HG02763 (cell line): Measurements from ENCODE around the gene TAF11L6.
"Not testable (repeated sequence)": the region's sequence is repeated elsewhere in the genome, so short reads cannot be mapped to it uniquely, and the experiment has no call there.

Experiments
- ATAC-seq: cut with Tn5 transposase; IDR thresholded peaks from one replicate; pipeline ENCODE4 v1.9.1; 2021; ENCODE audit warnings: mild to moderate bottlenecking, moderate library complexity; ENCODE audit not compliant: unreplicated experiment

The TAF11L6 gene

GRCh38 chr5:17528369-17528768 lies at the start of gene TAF11L6:
TSS of gene TAF11L6 (plus strand) at chr5:17528669.
- not testable (repeated sequence) for ATAC-seq

DNA sequence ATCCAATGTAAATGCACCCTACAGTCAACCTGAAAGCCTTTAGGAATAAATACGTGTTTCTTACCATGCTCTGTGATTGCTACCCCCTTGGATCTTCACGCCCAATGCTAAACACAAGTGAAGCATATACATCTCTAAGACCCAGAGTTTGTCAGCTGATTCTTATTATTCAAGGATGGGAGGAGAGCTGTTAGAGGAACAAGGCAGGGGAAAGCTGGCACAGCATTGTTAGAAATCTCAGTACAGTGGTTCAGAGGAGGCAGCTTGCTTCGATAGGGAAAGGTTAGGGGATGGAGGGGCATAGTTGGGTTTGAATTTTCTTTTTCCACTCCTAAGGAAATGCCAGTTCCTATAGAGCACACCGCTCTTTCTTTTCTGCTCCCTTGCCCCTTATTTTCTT lies 47.1 kb upstream of the TAF11L6 start:
- ATAC-seq, result no peak

DNA sequence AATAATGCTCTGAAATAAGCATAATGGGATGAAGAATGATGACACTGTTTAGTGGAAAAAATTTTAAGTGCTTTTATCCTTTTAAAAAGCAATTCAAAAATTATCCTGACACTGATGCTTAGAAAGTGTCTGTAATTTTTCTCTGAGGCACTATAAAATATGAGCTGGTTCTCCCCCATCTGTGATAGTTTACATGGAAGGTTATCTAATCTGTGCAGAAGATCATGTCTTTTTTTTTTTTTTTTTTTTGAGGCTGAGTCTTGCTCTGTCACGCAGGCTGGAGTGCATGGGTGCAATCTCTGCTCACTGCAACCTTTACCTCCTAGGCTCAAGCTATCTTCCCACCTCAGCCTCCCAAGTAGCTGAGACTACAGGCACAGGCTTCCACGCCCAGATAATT lies 45.7 kb upstream of the TAF11L6 start:
- no peak for ATAC-seq

DNA sequence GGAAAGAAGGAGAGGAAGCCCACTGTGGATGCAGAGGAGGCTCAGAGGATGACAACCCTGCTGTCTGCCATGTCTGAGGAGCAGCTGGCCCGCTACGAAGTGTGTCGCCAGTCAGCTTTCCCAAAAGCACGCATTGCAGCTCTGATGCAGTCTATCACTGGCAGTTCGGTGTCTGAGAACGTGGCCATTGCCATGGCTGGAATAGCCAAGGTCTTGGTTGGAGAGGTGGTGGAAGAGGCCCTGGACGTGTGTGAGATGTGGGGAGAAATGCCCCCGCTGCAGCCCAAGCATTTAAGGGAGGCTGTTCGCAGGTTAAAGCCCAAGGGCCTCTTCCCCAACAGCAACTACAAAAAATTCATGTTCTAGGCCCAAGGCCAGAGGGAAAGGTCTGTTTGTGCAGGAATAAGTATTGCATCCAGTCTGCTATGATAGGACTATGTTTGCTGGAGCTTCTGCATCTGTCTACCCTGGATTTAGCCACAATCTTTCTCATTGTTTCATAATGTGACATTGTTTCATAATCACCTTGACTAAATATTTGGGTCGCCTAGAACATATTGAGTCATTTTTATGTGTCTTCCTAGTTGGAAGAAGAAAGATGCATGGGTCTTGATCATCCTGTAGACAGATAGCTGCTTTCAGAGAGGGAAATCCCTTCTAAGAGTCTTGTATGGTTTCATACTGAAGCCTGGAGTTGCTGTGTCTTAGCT lies 41.9 kb upstream of the TAF11L6 start:
- not testable (repeated sequence) for ATAC-seq

DNA sequence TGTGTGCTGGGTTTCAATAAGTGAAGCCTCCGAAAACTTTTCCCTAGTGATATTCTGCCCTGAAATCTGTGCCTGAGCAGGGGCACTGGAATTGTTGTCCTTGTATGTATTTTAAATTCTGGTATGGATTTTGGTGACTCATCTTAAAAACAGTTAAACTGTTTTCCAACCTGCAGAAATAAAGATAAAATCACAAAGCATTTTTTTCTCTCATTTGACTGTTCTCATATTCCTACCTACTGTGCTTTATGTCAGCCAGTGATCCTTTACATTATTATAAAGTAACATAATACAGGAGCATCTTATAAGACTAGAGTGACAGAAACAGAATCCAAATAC lies 41.3 kb upstream of the TAF11L6 start:
- ATAC-seq, result no peak

GRCh38 chr5:17491257-17491656 lies 37.2 kb upstream of the TAF11L6 start:
- ATAC-seq, result not testable (repeated sequence)

DNA sequence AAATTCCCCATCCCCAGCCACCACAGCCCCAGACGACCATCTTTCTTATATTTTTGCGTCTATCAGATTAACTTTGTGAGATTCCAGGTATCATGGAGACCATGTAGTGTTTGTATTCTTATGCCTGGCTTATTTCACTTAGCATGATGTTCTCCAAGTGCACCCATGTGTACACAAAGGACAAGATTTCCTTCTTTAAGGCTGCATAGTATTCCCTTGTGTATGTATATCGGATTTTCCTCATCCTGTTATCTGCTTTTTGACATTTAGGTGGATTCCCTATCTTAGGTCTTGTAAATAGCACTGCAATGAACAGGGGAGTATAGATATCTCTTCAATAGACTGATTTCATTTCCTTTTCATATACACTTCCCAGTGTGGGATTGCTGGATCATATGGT lies 35.7 kb upstream of the TAF11L6 start:
- ATAC-seq, result no peak

GRCh38 chr5:17497446-17497845 lies 31.0 kb upstream of the TAF11L6 start:
- no peak for ATAC-seq

DNA sequence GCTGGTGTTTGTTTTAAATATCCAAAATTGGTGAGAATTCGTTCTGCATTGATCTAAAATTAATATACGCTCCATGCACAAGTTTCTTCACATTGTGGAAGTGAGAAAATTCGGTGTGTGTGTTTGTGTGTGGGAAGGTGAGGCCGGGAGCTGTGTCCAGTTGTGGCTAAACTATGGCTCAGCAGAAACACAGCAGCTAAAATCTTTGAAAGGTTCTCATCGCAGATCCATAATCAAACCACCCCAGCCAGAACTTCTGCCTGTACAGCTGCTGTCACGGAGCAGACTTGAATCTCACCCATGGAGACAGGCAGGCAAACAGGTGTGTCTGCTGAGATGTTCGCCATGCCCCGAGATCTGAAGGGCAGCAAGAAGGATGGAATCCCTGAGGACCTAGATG lies 30.5 kb upstream of the TAF11L6 start, which contains the start of gene TAF11L2:
TAF11L2 (plus strand) TSS at position 301 of the 400 bp plus-strand sequence.
- not testable (repeated sequence) for ATAC-seq

GRCh38 chr5:17511775-17512325 lies 16.6 kb upstream of the TAF11L6 start:
- ATAC-seq, result no peak

DNA sequence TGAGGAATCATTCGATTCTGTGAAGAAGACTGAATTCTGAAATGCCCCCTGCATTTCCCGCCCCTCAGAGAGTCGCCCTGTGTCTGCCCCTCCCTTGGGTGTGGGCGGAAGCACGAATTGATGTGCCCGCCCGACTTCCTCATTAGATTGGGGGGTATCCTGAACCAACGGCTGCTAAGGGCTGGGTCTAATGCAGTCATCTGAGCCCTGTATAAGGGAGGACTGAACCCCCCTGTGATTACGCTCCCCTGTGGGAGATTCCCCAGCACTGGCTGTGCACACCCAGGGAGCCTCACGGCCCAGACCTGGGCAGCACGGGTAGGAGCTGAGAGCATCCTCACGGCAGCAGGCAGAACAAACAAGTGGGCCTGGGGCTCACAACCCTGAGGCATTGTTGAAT lies 10.9 kb upstream of the TAF11L6 start:
- ATAC-seq, result not testable (repeated sequence)

DNA sequence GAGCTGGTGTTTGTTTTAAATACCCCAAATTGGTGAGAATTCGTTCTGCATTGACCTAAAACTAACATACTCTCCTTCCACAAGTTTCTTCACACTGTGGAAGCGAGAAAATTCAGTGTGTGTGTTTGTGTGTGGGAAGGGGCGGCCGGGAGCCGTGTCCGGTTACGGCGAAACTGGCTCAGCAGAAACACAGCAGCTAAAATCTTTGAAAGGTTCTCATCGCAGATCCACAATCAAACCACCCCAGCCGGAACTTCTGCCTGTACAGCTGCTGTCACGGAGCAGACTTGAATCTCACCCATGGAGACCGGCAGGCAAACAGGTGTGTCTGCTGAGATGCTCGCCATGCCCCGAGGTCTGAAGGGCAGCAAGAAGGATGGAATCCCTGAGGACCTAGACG lies 10.4 kb upstream of the TAF11L6 start, which contains the start of gene TAF11L3:
TAF11L3 (plus strand) TSS at position 301 of the 400 bp plus-strand sequence.
- not testable (repeated sequence) for ATAC-seq

- not testable (repeated sequence) for ATAC-seq
Observed at GRCh38 chr5:17519508-17519907, 9.0 kb upstream of the TAF11L6 start.

DNA sequence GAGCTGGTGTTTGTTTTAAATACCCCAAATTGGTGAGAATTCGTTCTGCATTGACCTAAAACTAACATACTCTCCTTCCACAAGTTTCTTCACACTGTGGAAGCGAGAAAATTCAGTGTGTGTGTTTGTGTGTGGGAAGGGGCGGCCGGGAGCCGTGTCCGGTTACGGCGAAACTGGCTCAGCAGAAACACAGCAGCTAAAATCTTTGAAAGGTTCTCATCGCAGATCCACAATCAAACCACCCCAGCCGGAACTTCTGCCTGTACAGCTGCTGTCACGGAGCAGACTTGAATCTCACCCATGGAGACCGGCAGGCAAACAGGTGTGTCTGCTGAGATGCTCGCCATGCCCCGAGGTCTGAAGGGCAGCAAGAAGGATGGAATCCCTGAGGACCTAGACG lies 7.0 kb upstream of the TAF11L6 start, which contains the start of gene TAF11L4:
TAF11L4 (plus strand) TSS at position 301 of the 400 bp plus-strand sequence.
- not testable (repeated sequence) for ATAC-seq

DNA sequence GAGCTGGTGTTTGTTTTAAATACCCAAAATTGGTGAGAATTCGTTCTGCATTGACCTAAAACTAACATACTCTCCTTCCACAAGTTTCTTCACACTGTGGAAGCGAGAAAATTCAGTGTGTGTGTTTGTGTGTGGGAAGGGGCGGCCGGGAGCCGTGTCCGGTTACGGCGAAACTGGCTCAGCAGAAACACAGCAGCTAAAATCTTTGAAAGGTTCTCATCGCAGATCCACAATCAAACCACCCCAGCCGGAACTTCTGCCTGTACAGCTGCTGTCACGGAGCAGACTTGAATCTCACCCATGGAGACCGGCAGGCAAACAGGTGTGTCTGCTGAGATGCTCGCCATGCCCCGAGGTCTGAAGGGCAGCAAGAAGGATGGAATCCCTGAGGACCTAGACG lies 3.5 kb upstream of the TAF11L6 start, which contains the start of gene TAF11L5:
TAF11L5 (plus strand) TSS at position 301 of the 400 bp plus-strand sequence.
- not testable (repeated sequence) for ATAC-seq

DNA sequence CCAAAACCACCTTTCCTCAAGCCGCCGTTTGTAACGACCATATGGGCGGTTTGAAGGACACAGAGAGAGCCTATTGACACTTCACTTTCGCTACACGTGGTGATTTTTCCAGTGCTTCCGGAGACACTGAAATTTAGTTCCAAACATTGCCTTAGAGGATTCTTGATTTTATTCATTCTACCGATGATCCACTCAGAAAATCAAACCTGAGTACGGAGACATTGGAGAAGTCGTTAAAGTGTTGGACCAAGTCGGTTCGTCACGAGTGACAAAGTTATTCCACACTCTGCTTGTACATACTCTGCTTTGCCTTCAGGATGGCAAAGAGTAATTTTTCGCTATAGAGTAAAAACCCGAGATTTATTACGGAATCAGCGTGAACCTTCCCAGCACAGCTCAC lies 2.0 kb upstream of the TAF11L6 start:
- not testable (repeated sequence) for ATAC-seq
